NT2/D1 (cell line): ENCODE measurements around the gene USH1C.

Experiments
- YY1 ChIP-seq: IDR thresholded peaks from 2 replicates; pipeline ENCODE4 v1.6.1; 2011; ENCODE audit not compliant: insufficient read length, insufficient read depth
- ZNF274 ChIP-seq: IDR thresholded peaks from 2 replicates; pipeline ENCODE4 v1.6.1; 2011; ENCODE audit warnings: mild to moderate bottlenecking, low read depth, low read length

GRCh38 chr11:17524221-17524620 is 20.0 kb downstream of the USH1C start:
- TF ChIP-seq ZNF274 (no peak), YY1 (no peak)
